CD14-positive monocyte (primary cell): ENCODE data around the gene FAM24B. TPM values are rescaled to one million over a fixed set of nuclear protein-coding genes. Genes with fewer than 3 reads are reported as not detected.

Experiments
- DNase-seq, 3 donors: peaks; one replicate each; pipeline ENCODE4 v3.0.0-alpha.2; 2011 to 2022
- H2AFZ ChIP-seq: 2 replicates; pipeline ENCODE4 v1.6.0; 2012; ENCODE audit warnings: mild to moderate bottlenecking, low read depth, low read length, inconsistent platforms; ENCODE audit not compliant: insufficient read depth, poor library complexity, severe bottlenecking
- H3K27ac ChIP-seq, 2 donors: 1 replicate in 1 of 2; 2 replicates in 1 of 2; pipeline ENCODE4 v1.5.1; 2012 to 2013; ENCODE audit warnings: low read length in 2 of 2, control low read depth in 1 of 2, inconsistent platforms in 1 of 2, low read depth in 1 of 2, mild to moderate bottlenecking in 1 of 2
- H3K27me3 ChIP-seq, 2 donors: one replicate each; pipeline versions ENCODE4 v1.6.0 to v1.6.1; 2011 to 2013; ENCODE audit warnings: low read length in 2 of 2; ENCODE audit not compliant: control insufficient read depth in 2 of 2, insufficient read depth in 2 of 2
- H3K36me3 ChIP-seq, 2 donors: replicated peaks in 1 of 2; 1 replicate in 1 of 2; 2 replicates in 1 of 2; pipeline versions ENCODE4 v1.5.1 to v1.6.1; 2012 to 2013; ENCODE audit warnings: low read length in 2 of 2, control low read depth in 1 of 2, inconsistent platforms in 1 of 2, mild to moderate bottlenecking in 1 of 2; ENCODE audit not compliant: insufficient read depth in 2 of 2, control insufficient read depth in 1 of 2
- H3K4me1 ChIP-seq, 2 donors: 1 replicate in 1 of 2; 2 replicates in 1 of 2; pipeline versions ENCODE4 v1.5.1 to v1.6.1; 2012 to 2013; ENCODE audit warnings: low read length in 2 of 2, control low read depth in 1 of 2, inconsistent platforms in 1 of 2, mild to moderate bottlenecking in 1 of 2, moderate library complexity in 1 of 2; ENCODE audit not compliant: insufficient read depth in 2 of 2, control insufficient read depth in 1 of 2
- H3K4me2 ChIP-seq: replicated peaks from 2 replicates; pipeline ENCODE3; 2012; ENCODE audit warnings: low read length, moderate library complexity, mild to moderate bottlenecking; ENCODE audit not compliant: poor library complexity, severe bottlenecking; ENCODE audit errors: extremely low read depth
- H3K4me3 ChIP-seq, 3 experiments: fragments of 200-600 bp in 1 of 3; sonication (generic) in 1 of 3; replicated peaks in 1 of 3; 1 replicate in 2 of 3; 2 replicates in 1 of 3; pipeline ENCODE4 v1.5.1; 2011 to 2013; ENCODE audit warnings: low read length in 3 of 3, mild to moderate bottlenecking in 3 of 3, control low read depth in 2 of 3, low read depth in 2 of 3, inconsistent platforms in 1 of 3, moderate library complexity in 1 of 3
- H3K79me2 ChIP-seq: 2 replicates; pipeline ENCODE4 v1.6.0; 2012; ENCODE audit warnings: mild to moderate bottlenecking, control low read depth, inconsistent platforms, low read length, moderate library complexity; ENCODE audit not compliant: insufficient read depth
- H3K9ac ChIP-seq: 2 replicates; pipeline ENCODE4 v1.6.0; 2017; ENCODE audit warnings: low read length, mild to moderate bottlenecking; ENCODE audit not compliant: insufficient read depth, poor library complexity, severe bottlenecking
- H3K9me3 ChIP-seq, 2 donors: replicated peaks in 1 of 2; 1 replicate in 1 of 2; 2 replicates in 1 of 2; pipeline versions ENCODE4 v1.5.1 to v1.6.1; 2012 to 2013; ENCODE audit warnings: low read length in 2 of 2, control low read depth in 1 of 2; ENCODE audit not compliant: control insufficient read depth in 1 of 2, insufficient read depth in 1 of 2
- H4K20me1 ChIP-seq: 2 replicates; pipeline ENCODE4 v1.6.0; 2012; ENCODE audit warnings: mild to moderate bottlenecking, low read length, control low read depth, moderate library complexity; ENCODE audit not compliant: insufficient read depth
- H3K27ac Mint-ChIP-seq, 7 donors: one replicate each; pipeline ENCODE4 v1.8.0; 2020; ENCODE audit warnings: mild to moderate bottlenecking in 7 of 7, mixed read lengths in 7 of 7, moderate library complexity in 6 of 7, inconsistent platforms in 2 of 7
- H3K27me3 Mint-ChIP-seq, 3 donors: one replicate each; pipeline ENCODE4 v1.8.0; 2021 to 2022; ENCODE audit warnings: low read depth in 3 of 3, mild to moderate bottlenecking in 3 of 3, mixed read lengths in 3 of 3, moderate library complexity in 3 of 3, inconsistent platforms in 1 of 3
- H3K36me3 Mint-ChIP-seq, 2 donors: one replicate each; pipeline ENCODE4 v1.8.0; 2020; ENCODE audit warnings: mixed read lengths in 2 of 2, inconsistent platforms in 1 of 2, mild to moderate bottlenecking in 1 of 2
- H3K4me1 Mint-ChIP-seq: one replicate; pipeline ENCODE4 v1.8.0; 2020; ENCODE audit warnings: mild to moderate bottlenecking, mixed read lengths
- H3K4me3 Mint-ChIP-seq, 2 donors: one replicate each; pipeline ENCODE4 v1.8.0; 2020; ENCODE audit warnings: mild to moderate bottlenecking in 2 of 2, mixed read lengths in 2 of 2, moderate library complexity in 1 of 2
- H3K9me3 Mint-ChIP-seq, 7 donors: one replicate each; pipeline ENCODE4 v1.8.0; 2020 to 2022; ENCODE audit warnings: mixed read lengths in 7 of 7, mild to moderate bottlenecking in 6 of 7, moderate library complexity in 6 of 7, inconsistent platforms in 2 of 7
- WGBS: methylation state at CpG from one replicate; pipeline ENCODE4 v1.1.5; 2013; ENCODE audit warnings: missing lambda C conversion rate; ENCODE audit not compliant: insufficient coverage; 5-methylcytosine and 5-hydroxymethylcytosine counted together
- intact Hi-C, 2 donors: fragments of 100-400 bp; cut with micrococcal nuclease; formaldehyde crosslinking; loops; one replicate each; pipeline versions ENCODE4 v1.15.0 to v1.15.1; 2023
- polyA plus RNA-seq, 3 donors: library from polyadenylated mRNA; depleted of rRNA in 1 of 3; unstranded in 2 of 3; stranded (reverse) in 1 of 3; fragments of 300-500 nt in 2 of 3; fragments of >200 nt in 1 of 3; fragmentation: Illumina TruSeq in 2 of 3; gene quantifications; 1 replicate in 2 of 3; 2 replicates in 1 of 3; pipeline ENCODE4 v1.2.3, GENCODE V29; 2012 to 2021
- TF ChIP-seq, protein P1 (sequence below): fragments of 200-600 bp; IDR thresholded peaks from one replicate; pipeline ENCODE4 v1.8.0; 2022; ENCODE audit warnings: antibody characterized with exemption, mild to moderate bottlenecking

The FAM24B gene
- polyA plus RNA-seq, 3 donors: 0.64 to 3.3 (median 2.3) TPM

- no peaks in the 10 kb centered on the region for H3K36me3 ChIP-seq
- no peak overlapping the region for H3K27ac ChIP-seq
- no peaks in the 10 kb centered on the region for H4K20me1 ChIP-seq
- peaks cover 10% of the 10 kb centered on the region for H3K79me2 ChIP-seq
- H3K9me3 Mint-ChIP-seq: peaks cover 0 to 15% (median 4%) of the 10 kb centered on the region in 7 donors
- WGBS: 83% methylated on average over 1 of the region's 1 CpG
- peaks cover 3 to 5% of the 10 kb centered on the region in 2 donors for H3K27me3 ChIP-seq
- intact Hi-C loops: loop anchor here in 1 of 2 donors (10.0 kb wide), 1 partner anchor 278 kb away; the partner anchor contains the start of gene BUB3
- H3K27me3 Mint-ChIP-seq: peaks cover 2 to 24% (median 10%) of the 10 kb centered on the region in 3 donors
- H3K4me1 Mint-ChIP-seq: peaks cover 30% of the 10 kb centered on the region
- TF ChIP-seq, protein P1, sequence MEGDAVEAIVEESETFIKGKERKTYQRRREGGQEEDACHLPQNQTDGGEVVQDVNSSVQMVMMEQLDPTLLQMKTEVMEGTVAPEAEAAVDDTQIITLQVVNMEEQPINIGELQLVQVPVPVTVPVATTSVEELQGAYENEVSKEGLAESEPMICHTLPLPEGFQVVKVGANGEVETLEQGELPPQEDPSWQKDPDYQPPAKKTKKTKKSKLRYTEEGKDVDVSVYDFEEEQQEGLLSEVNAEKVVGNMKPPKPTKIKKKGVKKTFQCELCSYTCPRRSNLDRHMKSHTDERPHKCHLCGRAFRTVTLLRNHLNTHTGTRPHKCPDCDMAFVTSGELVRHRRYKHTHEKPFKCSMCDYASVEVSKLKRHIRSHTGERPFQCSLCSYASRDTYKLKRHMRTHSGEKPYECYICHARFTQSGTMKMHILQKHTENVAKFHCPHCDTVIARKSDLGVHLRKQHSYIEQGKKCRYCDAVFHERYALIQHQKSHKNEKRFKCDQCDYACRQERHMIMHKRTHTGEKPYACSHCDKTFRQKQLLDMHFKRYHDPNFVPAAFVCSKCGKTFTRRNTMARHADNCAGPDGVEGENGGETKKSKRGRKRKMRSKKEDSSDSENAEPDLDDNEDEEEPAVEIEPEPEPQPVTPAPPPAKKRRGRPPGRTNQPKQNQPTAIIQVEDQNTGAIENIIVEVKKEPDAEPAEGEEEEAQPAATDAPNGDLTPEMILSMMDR: no peak
- peaks cover 15 to 16% of the 10 kb centered on the region in 2 donors for H3K4me1 ChIP-seq
- H3K4me2 ChIP-seq: no peak overlapping the region
- H3K4me3 Mint-ChIP-seq: no peak overlapping the region
- no peak overlapping the region for H3K4me3 ChIP-seq
- DNase-seq: no peak
- peaks cover 2 to 3% of the 10 kb centered on the region in 2 donors for H3K36me3 Mint-ChIP-seq
- no peak overlapping the region for H2AFZ ChIP-seq
- H3K27ac Mint-ChIP-seq: no peak overlapping the region
- no peak overlapping the region for H3K9ac ChIP-seq
- H3K9me3 ChIP-seq: peaks cover 0 to 3% of the 10 kb centered on the region in 2 donors
These were observed 2.1 kb downstream of the FAM24B start for GRCh38 chr10:122877264-122877663.

DNA sequence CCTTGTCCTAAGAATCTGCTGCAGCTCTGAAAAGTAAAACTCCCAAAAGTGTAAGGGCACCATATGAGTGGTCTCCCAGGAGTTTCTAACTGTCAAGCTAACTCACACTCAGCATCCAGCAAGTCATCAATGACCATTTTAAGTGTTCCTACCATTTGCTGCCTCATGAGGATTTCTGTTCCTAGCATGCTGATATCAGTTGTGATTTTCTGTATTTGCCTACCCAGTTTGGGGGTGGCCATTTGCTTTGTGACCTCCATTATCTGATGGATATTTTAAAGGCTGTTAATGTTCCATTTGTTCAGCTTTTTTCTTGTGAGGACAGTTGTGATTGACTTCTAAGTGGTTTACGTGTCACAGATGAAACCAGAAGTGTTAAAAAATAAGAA lies 2.9 kb downstream of the FAM24B start:
- no peak overlapping the region for H3K9ac ChIP-seq
- no peak overlapping the region for H2AFZ ChIP-seq
- peaks cover 0 to 3% of the 10 kb centered on the region in 2 donors for H3K9me3 ChIP-seq
- no CpG with 5 or more reads among the region's 1 CpG for WGBS
- H3K27me3 Mint-ChIP-seq: peaks cover 2 to 24% (median 9%) of the 10 kb centered on the region in 3 donors
- H3K79me2 ChIP-seq: peaks cover 10% of the 10 kb centered on the region
- H3K4me2 ChIP-seq: no peak overlapping the region
- DNase-seq: no peak
- no peaks in the 10 kb centered on the region for H4K20me1 ChIP-seq
- peaks cover 15 to 16% of the 10 kb centered on the region in 2 donors for H3K4me1 ChIP-seq
- intact Hi-C loops: loop anchor here in 1 of 2 donors (10.0 kb wide), 1 partner anchor 278 kb away; the partner anchor contains the start of gene BUB3
- H3K27me3 ChIP-seq: peaks cover 3 to 5% of the 10 kb centered on the region in 2 donors
- TF ChIP-seq, protein P1: no peak
- peaks cover 30% of the 10 kb centered on the region for H3K4me1 Mint-ChIP-seq
- no peak overlapping the region for H3K27ac ChIP-seq
- peaks cover 3 to 18% (median 10%) of the 10 kb centered on the region in 7 donors for H3K9me3 Mint-ChIP-seq
- H3K36me3 ChIP-seq: no peaks in the 10 kb centered on the region
- no peak overlapping the region for H3K27ac Mint-ChIP-seq
- H3K36me3 Mint-ChIP-seq: peaks cover 3 to 5% of the 10 kb centered on the region in 2 donors
- H3K4me3 ChIP-seq: no peak overlapping the region
- H3K4me3 Mint-ChIP-seq: no peak overlapping the region
